ENCODE data around the gene STARD4.

DNA sequence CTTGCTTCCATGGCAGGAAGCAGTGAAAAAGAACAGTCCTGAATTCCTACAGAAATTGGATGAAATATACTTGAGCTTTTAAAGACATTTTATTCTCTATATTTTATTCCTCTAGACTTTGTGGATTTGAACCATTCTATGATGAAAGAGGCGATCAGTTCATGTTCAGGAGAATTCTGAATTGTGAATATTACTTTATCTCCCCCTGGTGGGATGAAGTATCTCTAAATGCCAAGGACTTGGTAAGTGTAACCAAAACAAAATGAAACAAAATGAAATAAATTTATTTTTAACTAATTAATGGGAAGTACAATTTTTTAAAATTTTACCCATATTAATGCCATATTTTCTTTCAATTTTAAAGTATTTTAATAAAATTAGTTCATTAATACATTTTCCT, 34.1 kb downstream of the STARD4 start:
- TF ChIP-seq CTCF (IDR thresholded peaks at IDR 0.05) (no peak), POLR2A (IDR thresholded peaks at IDR 0.05) (no peak)

Measured in thyroid gland (tissue), 4 donors.